Endodermal cell (in vitro differentiated cells): Measurements from ENCODE around the gene CENPA. TPM values are rescaled to one million over a fixed set of nuclear protein-coding genes. Genes with fewer than 3 reads are reported as not detected.

Experiments used
- DNase-seq: peaks from one replicate; pipeline ENCODE4 v3.0.0-alpha.2; 2017
- H3K27ac ChIP-seq: 2 replicates; pipeline ENCODE4 v1.5.1; 2013; ENCODE audit warnings: mild to moderate bottlenecking, low read depth, low read length, moderate library complexity
- H3K27me3 ChIP-seq: 2 replicates; pipeline ENCODE4 v1.6.1; 2013; ENCODE audit warnings: mild to moderate bottlenecking, low read length, moderate library complexity; ENCODE audit not compliant: insufficient read depth, control insufficient read depth, poor library complexity, severe bottlenecking
- H3K36me3 ChIP-seq: 2 replicates; pipeline ENCODE4 v1.7.0; 2013; ENCODE audit warnings: mild to moderate bottlenecking, low read length, moderate library complexity; ENCODE audit not compliant: control insufficient read depth, insufficient read depth
- H3K4me1 ChIP-seq: one replicate; pipeline ENCODE4 v1.7.0; 2013; ENCODE audit warnings: low read length; ENCODE audit not compliant: control insufficient read depth, insufficient read depth
- H3K4me3 ChIP-seq: 2 replicates; pipeline ENCODE4 v1.5.1; 2013; ENCODE audit warnings: mild to moderate bottlenecking, low read length, moderate library complexity
- H3K9ac ChIP-seq: 2 replicates; pipeline ENCODE4 v1.6.1; 2013; ENCODE audit warnings: mild to moderate bottlenecking, low read length, moderate library complexity; ENCODE audit not compliant: poor library complexity, severe bottlenecking; ENCODE audit errors: extremely low read depth
- H3K9me3 ChIP-seq: 2 replicates; pipeline ENCODE4 v1.6.1; 2013; ENCODE audit warnings: mild to moderate bottlenecking, low read length, moderate library complexity; ENCODE audit not compliant: control insufficient read depth
- H3K27ac Mint-ChIP-seq: 2 replicates; pipeline ENCODE4 v1.8.0; 2020; ENCODE audit warnings: mixed read lengths
- H3K27me3 Mint-ChIP-seq: 2 replicates; pipeline ENCODE4 v1.8.0; 2021; ENCODE audit warnings: mild to moderate bottlenecking, mixed read lengths; ENCODE audit not compliant: insufficient read depth
- H3K36me3 Mint-ChIP-seq: 2 replicates; pipeline ENCODE4 v1.8.0; 2020; ENCODE audit warnings: low read depth, mixed read lengths
- H3K4me1 Mint-ChIP-seq: 2 replicates; pipeline ENCODE4 v1.8.0; 2020; ENCODE audit warnings: mixed read lengths
- H3K4me3 Mint-ChIP-seq: 2 replicates; pipeline ENCODE4 v1.8.0; 2020; ENCODE audit warnings: mild to moderate bottlenecking, moderate library complexity, mixed read lengths
- H3K9me3 Mint-ChIP-seq: 2 replicates; pipeline ENCODE4 v1.8.0; 2020; ENCODE audit warnings: mild to moderate bottlenecking, mixed read lengths
- WGBS, 2 experiments: methylation state at CpG; one replicate each; pipeline versions ENCODE4 v1.1.5 to v1.1.7; 2013; ENCODE audit warnings: missing lambda C conversion rate in 2 of 2, mixed read lengths in 1 of 2; ENCODE audit not compliant: insufficient coverage in 1 of 2, insufficient read length in 1 of 2; 5-methylcytosine and 5-hydroxymethylcytosine counted together
- long read RNA-seq, 4 experiments: library from polyadenylated mRNA in 2 of 4; library from RNA in 1 of 4; library from capped mRNA in 1 of 4; stranded (forward) in 3 of 4; unstranded in 1 of 4; transcript quantifications; one replicate each; pipeline ENCODE4 v2.0.0, GENCODE V29; 2020 to 2021; ENCODE audit warnings: inconsistent platforms in 1 of 4
- polyA plus RNA-seq, 2 experiments: library from polyadenylated mRNA; stranded (reverse); fragments of 50-300 nt; gene quantifications; one replicate each; pipeline ENCODE4 v1.2.3, GENCODE V29; 2013
- total RNA-seq, 2 donors: library from RNA; stranded (reverse); fragmentation: NEBNext Ultra II Directional in 1 of 2; extraction: Animal tissue kit (Norgen Biotek cat#: 25700) in 1 of 2; gene quantifications; 2 replicates in 1 of 2; 3 replicates in 1 of 2; pipeline ENCODE4 v1.2.1, GENCODE V29; 2021
- TF ChIP-seq, protein P1 (sequence below): fragments of 200-600 bp; sonication (generic); conservative IDR thresholded peaks from 2 replicates; pipeline ENCODE4 v1.5.0; 2021; ENCODE audit warnings: antibody characterized with exemption, mild to moderate bottlenecking

CENPA gene
- 10 to 100 TPM; 21.5 to 38.3 TPM for total RNA-seq
- 38.5 TPM for polyA plus RNA-seq (2013, experiment 1 of 2)
- 41.6 TPM for polyA plus RNA-seq (2013, experiment 2 of 2)
- long read RNA-seq, experiment 1, transcript CENPA-202 (5 exons, 1,452 nt), result major isoform, 8 of 22 reads
- long read RNA-seq, experiment 1, transcript CENPA-204 (6 exons, 745 nt), result minor isoform, 5 of 22 reads
- long read RNA-seq, experiment 1, partial matches to known transcripts, result 0 of 22 reads
- long read RNA-seq, experiment 1, other reads (novel, unspliced or antisense), result 6 of 22 reads
- long read RNA-seq, experiment 2, transcript CENPA-202 (5 exons, 1,452 nt), result major isoform, 52 of 78 reads
- long read RNA-seq, experiment 2, transcript CENPA-201 (4 exons, 1,299 nt), result minor isoform, 15 of 78 reads
- long read RNA-seq, experiment 2, partial matches to known transcripts, result 1 of 78 reads
- long read RNA-seq, experiment 2, other reads (novel, unspliced or antisense), result 6 of 78 reads
- long read RNA-seq, experiment 3, partial matches to known transcripts, result 0 of 6 reads
- long read RNA-seq, experiment 3, other reads (novel, unspliced or antisense), result 5 of 6 reads
- long read RNA-seq, experiment 4, partial matches to known transcripts, result 1 of 3 reads
- long read RNA-seq, experiment 4, other reads (novel, unspliced or antisense), result 0 of 3 reads

GRCh38 chr2:26785431-26786206 is at the start of gene CENPA:
Gene CENPA (plus strand): TSS chr2:26786056. CDS start chr2:26786197, 141 bp downstream.
- peak within 1 kb of the TSS; percentile 75 for H3K9ac ChIP-seq
- 1% methylated on average over 16 to 55 of the region's 55 CpGs for WGBS, 2 experiments

DNA sequence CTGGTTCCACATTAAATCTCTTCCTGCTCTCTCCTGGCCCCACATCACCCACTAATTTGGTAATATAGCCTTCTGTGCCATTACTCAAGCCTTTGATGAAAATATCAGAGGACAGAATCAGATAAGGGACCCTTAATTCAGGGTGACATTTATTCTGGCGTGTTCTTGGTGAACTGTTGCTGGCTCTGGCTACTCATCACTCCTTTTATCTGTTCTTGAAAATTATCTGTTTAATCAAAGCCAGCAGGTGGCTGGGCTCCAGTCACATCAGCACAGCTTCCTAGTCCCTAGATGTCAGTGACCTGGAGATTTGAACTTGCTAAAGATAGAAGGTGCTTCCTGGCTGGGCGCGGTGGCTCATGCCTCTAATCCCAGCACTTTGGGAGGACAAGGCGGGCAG is 48.6 kb upstream of the CENPA start:
- Mint-ChIP-seq H3K4me1 (peaks cover 7% of the 10 kb centered on the region), H3K4me3 (no peak overlapping the region), H3K27ac (no peak overlapping the region), H3K9me3 (no peaks in the 10 kb centered on the region), H3K27me3 (no peaks in the 10 kb centered on the region), H3K36me3 (no peaks in the 10 kb centered on the region)
- no peaks in the 10 kb centered on the region for H3K27me3 ChIP-seq
- H3K4me3 ChIP-seq, result no peak overlapping the region
- no peak for DNase-seq
- no peak overlapping the region for H3K9ac ChIP-seq
- TF ChIP-seq, protein P1, sequence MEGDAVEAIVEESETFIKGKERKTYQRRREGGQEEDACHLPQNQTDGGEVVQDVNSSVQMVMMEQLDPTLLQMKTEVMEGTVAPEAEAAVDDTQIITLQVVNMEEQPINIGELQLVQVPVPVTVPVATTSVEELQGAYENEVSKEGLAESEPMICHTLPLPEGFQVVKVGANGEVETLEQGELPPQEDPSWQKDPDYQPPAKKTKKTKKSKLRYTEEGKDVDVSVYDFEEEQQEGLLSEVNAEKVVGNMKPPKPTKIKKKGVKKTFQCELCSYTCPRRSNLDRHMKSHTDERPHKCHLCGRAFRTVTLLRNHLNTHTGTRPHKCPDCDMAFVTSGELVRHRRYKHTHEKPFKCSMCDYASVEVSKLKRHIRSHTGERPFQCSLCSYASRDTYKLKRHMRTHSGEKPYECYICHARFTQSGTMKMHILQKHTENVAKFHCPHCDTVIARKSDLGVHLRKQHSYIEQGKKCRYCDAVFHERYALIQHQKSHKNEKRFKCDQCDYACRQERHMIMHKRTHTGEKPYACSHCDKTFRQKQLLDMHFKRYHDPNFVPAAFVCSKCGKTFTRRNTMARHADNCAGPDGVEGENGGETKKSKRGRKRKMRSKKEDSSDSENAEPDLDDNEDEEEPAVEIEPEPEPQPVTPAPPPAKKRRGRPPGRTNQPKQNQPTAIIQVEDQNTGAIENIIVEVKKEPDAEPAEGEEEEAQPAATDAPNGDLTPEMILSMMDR, result no peak
- no peak overlapping the region for H3K27ac ChIP-seq
- no peaks in the 10 kb centered on the region for H3K9me3 ChIP-seq
- 91 to 92% methylated on average over 4 of the region's 4 CpGs for WGBS, 2 experiments
- H3K4me1 ChIP-seq, result no peaks in the 10 kb centered on the region
- no peaks in the 10 kb centered on the region for H3K36me3 ChIP-seq

More at GRCh38 chr2:26785431-26786206, at the start of gene CENPA:
- Histone ChIP-seq H3K27me3 (no peaks in the 10 kb centered on the region), H3K9me3 (peaks cover 8% of the 10 kb centered on the region), H3K4me3 (peak within 1 kb of the TSS; percentile 83), H3K36me3 (peaks cover 27% of the 10 kb centered on the region), H3K27ac (peak within 1 kb of the TSS; percentile 95), H3K4me1 (no peaks in the 10 kb centered on the region)
- peak; percentile 99 for DNase-seq
- Mint-ChIP-seq H3K4me3 (peak within 1 kb of the TSS; percentile 74), H3K9me3 (peaks cover 1% of the 10 kb centered on the region), H3K27ac (peak within 1 kb of the TSS; percentile 92), H3K4me1 (peaks cover 6% of the 10 kb centered on the region), H3K36me3 (peaks cover 26% of the 10 kb centered on the region), H3K27me3 (no peaks in the 10 kb centered on the region)
- TF ChIP-seq, protein P1, result peak; percentile 44

DNA sequence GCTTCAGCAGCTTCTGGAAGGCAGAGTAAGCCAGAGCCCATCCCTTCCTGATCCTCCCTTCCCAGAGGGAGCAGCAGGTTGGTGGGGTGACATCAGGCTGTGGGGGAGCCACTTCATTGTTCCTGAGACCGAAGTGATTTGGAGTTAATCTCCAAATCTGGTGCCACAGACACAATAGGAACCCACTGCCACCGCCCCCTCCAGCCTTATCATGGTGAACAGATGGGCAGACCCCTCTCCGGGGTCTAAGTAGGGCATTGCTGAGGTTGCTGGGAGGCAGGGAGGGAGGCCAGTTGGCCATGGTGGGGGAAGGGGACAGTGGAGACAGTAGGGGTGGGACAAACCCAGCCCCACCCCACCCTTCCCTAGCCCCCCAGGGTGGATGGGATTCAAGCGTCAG is 47.4 kb upstream of the CENPA start:
- 95 to 100% methylated on average over 2 to 4 of the region's 4 CpGs for WGBS, 2 experiments
- Histone ChIP-seq H3K4me3 (no peak overlapping the region), H3K27me3 (no peaks in the 10 kb centered on the region), H3K36me3 (no peaks in the 10 kb centered on the region), H3K27ac (no peak overlapping the region), H3K9ac (no peak overlapping the region), H3K9me3 (no peaks in the 10 kb centered on the region), H3K4me1 (no peaks in the 10 kb centered on the region)
- no peak overlapping the region for H3K27ac Mint-ChIP-seq
- H3K4me1 Mint-ChIP-seq, result peaks cover 7% of the 10 kb centered on the region
- no peaks in the 10 kb centered on the region for H3K27me3 Mint-ChIP-seq
- no peaks in the 10 kb centered on the region for H3K9me3 Mint-ChIP-seq
- no peaks in the 10 kb centered on the region for H3K36me3 Mint-ChIP-seq
- no peak overlapping the region for H3K4me3 Mint-ChIP-seq
- no peak for DNase-seq
- TF ChIP-seq, protein P1, result no peak
